Stimulated activated CD8-positive, alpha-beta memory T cell treated with anti-CD3 and anti-CD28 coated beads, Interleukin-15, amount 100 ng/mL, for 24 hours (primary cell): ENCODE measurements around the gene MRPS27.

Source experiments
- DNase-seq: peaks from one replicate; pipeline ENCODE4 v3.0.0-alpha.2; 2020; ENCODE audit warnings: low read depth

MRPS27 gene

DNA sequence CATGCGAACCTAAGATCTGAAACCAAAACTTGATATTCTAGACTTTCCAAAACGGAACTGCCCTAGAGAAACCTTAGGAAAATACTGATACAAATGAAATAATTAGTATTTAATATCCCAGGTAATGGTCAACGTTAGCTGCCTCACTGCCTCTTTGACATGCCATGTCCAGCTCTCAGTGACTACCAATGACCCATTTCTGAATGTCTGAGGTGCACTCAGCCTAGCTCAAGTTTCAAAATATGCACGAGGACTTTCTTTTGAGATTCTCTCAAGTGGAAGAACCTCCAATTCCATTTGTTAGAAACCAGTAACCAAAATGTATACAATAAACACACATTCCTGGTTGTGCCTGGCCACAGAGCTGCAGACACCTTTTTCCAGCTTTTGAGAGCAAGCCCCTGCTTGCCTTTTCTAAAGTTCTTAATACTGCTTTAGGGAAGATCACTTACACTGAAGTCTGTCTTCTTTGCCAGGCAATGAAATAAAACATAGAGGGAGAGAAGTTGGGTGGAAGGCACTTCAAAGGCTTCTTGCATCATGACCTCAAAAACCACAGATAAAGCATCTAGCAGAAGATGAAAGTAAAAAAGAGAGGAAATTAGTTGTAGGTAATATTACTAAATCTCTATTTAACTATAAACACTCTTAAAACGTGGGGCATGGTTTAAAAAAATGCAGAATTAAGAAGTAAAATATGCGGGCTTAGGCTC is 87.9 kb downstream of the MRPS27 start:
- DNase-seq = no peak

GRCh38 chr5:72228960-72229359 is 91.1 kb downstream of the MRPS27 start:
- DNase-seq = no peak

GRCh38 chr5:72226950-72227349 is 93.1 kb downstream of the MRPS27 start:
- DNase-seq = no peak

DNA sequence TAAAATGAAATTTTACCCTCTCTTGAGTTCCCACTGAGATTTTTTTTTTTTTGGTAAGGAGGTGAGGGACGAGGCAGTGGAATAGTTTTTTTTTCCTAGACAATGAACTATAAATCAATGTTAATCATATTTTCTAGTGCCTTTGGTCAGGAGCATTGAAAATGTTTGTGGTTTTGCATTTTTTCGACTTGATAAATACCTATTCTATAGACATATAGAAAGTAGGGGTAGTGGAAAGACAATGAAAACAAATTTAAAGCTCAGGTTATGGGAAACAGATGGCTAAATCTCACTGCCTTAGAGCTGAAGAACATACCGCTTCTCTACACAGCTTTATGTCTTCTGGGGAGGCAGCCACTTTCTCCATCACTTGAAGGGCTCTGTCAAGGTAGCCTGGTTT is 94.3 kb downstream of the MRPS27 start:
- DNase-seq = no peak

DNA sequence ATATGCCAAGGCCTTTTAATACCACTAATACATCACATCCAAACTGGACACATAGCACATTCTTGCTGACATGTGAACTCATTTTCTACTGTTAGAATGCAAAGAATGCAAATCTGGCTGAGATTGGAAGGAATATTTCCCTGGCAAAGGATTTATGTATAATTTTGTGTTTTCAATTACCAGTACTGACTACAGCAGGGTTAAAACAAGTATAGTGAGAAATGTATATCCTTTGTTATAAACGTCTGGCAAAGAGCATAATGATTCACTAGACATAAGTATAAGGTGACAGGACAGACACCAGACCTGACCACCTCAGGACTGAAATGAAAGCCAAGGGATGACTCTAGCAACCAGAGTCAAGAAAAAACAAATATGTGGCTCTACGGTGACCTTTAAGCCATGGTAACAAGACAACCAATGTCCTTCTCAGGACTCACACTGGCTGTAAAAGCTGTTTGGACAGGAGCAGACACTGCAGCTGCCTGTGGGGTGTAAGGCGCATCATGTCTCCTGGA is 95.0 kb downstream of the MRPS27 start:
- DNase-seq = no peak

- no peak for DNase-seq
Observed at GRCh38 chr5:72223371-72223770, 96.7 kb downstream of the MRPS27 start.

DNA sequence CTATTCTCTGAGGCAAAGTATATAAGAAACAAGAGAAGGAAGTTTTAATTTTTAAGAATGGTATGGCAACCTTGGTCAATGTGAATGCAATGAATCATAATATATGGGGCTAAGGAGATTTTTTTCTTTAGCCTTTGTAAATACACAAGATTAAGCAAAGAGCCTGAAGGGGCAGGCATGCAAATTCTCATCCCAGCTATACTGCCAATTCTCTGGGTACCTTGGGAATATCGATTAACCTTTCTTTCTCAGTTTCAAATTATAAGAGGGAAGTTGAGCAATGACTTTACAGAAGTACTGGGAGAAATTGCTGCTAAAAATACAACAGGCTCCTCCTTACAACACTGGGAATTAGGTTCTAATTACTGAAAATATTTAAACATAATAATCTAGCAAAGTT is 97.5 kb downstream of the MRPS27 start:
- DNase-seq = no peak

- no peak for DNase-seq
Observed at GRCh38 chr5:72221541-72221940, 98.5 kb downstream of the MRPS27 start.

DNA sequence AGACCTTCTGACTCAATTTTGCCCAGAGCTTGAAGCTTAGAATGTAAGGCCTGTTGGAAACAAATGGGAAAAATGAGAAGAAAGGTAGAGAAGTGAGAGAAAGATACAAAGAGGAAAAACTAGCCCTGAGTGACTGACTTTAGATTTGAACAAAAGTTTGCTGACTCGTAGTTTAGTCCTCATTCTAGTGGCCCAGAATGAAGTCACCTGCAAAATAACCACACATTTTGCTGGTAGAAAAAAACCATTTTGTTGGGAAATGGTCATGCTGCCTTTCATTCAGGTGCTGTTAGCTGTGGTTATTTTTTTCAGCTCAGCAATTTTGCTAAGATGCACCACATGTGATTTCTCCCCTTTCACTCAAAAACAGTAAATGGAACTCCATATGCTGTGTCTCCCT is 98.9 kb downstream of the MRPS27 start:
- no peak for DNase-seq

DNA sequence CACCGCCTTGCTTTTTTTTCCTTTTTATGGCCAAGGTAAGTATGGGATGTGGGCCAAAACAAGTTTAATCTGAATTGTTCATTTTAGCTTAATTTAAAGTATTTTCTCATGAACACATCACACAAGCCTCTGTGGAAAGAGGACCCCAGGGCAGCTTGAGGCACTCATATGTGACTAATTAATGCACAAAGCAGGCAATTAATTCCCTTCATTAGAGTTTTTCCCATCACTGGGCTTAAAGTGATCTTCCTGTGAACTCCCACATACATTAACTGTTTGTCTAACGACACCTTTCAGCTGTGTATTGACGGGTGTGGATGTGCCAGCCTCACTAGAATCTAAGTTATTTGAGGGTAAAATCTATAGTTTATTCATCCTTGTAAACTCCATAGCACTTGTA is 103.3 kb downstream of the MRPS27 start:
- DNase-seq = no peak

DNA sequence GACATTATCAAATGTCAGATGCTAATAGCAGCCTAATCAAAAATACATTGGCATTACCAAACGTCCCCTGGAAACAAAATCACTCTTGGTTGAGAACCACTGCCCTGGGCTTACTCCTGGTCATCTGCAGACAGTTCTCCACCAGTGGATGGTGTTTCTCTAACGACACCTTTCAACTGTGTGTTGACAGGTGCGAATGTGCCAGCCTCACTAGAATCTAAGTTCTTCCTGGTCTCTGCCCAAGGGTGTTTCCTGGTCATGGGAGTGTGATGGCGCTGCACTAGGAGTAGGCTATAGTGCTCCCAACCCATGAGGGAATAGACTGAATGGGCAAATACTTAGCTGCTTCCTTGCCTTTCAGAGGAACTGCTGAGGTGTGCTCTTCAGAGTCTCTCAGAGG is 105.9 kb downstream of the MRPS27 start:
- no peak for DNase-seq

GRCh38 chr5:72213482-72213881 is 106.6 kb downstream of the MRPS27 start:
- DNase-seq = no peak

DNA sequence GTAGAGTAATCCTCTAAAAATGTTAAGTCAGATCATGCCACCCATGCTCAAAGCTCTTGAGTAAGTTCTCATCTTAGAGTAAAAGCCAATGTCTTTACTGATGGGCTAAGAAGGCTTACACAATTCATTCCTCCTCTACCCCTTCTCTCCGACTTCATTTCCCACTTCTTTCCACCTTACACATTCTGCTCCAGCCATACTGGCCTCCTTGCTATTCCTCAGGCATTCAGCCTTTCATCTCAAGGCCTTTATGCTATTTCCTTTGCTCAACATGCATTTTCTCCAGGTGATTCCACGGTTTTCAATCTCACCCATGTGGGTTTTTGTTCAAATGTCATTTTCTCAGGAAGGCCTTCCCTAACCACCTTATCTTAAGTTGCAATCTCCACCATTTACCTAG is 107.9 kb downstream of the MRPS27 start:
- DNase-seq = no peak

DNA sequence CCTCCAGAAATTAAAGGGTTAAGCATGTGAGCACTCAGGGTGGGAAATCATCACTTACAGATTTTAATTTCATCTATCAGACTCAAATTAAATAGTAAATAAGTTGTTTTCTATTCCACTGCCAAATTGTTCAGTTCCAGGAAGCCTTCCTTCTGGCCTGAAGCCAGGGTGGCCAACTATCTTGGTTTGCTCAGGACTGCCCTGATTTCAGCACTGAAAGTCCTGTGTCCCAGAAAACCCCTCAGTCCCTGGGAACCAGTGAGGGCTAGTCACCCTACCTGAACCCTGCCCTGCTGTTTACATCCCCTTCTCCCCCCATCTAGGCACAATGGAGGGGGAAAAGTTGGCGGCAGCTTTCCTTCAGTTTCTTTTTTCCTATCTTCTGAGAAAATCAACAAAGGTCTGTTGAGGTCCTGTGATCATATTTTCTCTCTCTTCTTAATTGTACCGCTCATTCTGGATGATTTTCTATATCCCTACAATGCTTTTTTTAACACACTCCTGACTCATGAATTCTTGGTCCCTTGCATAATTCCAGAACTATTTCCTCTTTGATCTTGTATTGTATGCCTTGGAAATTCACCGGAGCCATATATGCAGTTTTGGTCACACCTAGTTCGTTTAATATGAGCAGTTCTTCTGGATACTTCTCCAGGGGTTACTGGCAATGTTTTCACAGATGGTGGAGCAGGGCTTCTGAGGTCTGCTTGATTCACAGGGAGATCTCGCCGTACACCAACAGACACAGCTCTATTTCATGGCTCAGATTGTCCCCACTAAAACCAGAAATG is 109.0 kb downstream of the MRPS27 start:
- no peak for DNase-seq

GRCh38 chr5:72209147-72210115 is 110.6 kb downstream of the MRPS27 start:
- DNase-seq = no peak

- DNase-seq = no peak
Observed at GRCh38 chr5:72208324-72208926, 111.6 kb downstream of the MRPS27 start.

DNA sequence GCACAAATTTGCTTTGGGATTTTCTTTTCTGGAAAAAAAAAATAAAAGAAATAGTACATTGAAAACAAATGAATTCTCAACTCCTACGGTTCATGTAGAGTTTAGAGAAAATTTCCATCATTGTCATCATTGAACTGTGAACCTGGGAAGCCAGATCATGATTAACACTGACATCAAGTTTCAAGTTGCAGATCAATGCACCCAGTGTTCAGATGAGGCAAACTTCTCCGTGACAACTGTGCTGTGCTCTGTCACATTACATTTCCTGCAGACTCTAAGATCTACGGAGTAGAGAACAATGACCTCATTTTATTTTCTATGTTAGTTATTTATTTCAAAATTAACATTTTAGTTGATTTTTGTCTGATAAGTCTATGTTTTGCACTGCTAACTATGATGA is 113.0 kb downstream of the MRPS27 start:
- no peak for DNase-seq

GRCh38 chr5:72206160-72206559 is 113.9 kb downstream of the MRPS27 start:
- DNase-seq = no peak

GRCh38 chr5:72205431-72206009 is 114.5 kb downstream of the MRPS27 start:
- DNase-seq = no peak

DNA sequence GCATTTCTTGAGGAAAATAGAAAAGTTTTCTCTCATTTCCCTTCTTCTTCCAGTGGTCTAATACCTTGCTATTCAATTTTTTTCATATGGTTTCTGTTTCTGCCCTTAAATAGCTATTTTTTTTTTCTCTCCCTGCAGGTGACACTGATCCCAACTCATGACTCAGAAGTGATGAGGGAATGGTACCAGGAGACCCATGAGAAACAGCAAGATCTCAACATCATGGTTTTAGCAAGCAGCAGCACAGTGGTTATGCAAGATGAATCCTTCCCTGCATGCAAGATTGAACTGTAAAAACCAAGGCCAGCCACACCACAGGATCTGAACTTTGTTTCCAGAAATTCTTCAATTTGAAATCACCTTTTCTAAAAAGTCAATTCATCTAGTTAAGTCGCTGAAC is 115.1 kb downstream of the MRPS27 start:
- DNase-seq = no peak

GRCh38 chr5:72203251-72203845 is 116.7 kb downstream of the MRPS27 start:
- DNase-seq = no peak
